ENCODE data around the gene SLC9A7. TPM values are rescaled to one million over a fixed set of nuclear protein-coding genes. Genes with fewer than 3 reads are reported as not detected.

The SLC9A7 gene
- total and polyA plus RNA-seq, 2 of the 13 experiments (the other 11 are each of a cell fraction or from before 2014, with no cell fraction given): 5.8 to 7.2 TPM

DNA sequence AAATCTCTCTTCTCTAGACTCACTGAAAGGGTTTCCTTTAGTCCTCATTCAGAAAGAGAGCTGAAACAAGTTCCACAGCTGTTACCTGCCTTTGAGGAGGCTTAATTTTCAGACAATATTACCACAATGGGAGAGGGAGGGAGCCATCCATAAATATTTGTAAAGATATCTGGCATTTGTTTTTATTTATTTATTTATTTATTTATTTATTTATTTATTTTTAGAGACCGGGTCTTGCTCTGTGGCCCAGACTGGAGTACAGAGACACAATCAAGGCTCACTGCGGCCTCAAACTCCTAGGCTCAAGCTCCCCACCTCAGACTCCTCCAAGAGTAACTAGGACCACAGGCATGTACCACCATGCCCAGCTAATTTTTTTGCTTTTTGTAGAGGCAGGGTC lies 80.7 kb downstream of the SLC9A7 start (continued):
- TF ChIP-seq, protein P1, sequence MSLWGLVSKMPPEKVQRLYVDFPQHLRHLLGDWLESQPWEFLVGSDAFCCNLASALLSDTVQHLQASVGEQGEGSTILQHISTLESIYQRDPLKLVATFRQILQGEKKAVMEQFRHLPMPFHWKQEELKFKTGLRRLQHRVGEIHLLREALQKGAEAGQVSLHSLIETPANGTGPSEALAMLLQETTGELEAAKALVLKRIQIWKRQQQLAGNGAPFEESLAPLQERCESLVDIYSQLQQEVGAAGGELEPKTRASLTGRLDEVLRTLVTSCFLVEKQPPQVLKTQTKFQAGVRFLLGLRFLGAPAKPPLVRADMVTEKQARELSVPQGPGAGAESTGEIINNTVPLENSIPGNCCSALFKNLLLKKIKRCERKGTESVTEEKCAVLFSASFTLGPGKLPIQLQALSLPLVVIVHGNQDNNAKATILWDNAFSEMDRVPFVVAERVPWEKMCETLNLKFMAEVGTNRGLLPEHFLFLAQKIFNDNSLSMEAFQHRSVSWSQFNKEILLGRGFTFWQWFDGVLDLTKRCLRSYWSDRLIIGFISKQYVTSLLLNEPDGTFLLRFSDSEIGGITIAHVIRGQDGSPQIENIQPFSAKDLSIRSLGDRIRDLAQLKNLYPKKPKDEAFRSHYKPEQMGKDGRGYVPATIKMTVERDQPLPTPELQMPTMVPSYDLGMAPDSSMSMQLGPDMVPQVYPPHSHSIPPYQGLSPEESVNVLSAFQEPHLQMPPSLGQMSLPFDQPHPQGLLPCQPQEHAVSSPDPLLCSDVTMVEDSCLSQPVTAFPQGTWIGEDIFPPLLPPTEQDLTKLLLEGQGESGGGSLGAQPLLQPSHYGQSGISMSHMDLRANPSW (CRISPR knock-in tag; IDR thresholded peaks at IDR 0.05; ENCODE audit: borderline replicate concordance): no peak
- TF ChIP-seq, protein P2, sequence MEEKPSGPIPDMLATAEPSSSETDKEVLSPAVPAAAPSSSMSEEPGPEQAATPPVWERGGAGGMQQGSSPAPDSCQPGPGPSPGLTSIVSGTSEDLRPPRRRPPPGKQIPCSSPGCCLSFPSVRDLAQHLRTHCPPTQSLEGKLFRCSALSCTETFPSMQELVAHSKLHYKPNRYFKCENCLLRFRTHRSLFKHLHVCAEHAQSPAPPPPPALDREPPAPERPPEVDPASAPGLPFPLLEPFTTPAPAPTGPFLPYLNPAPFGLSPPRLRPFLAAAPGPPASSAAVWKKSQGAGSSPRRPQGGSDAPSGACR (CRISPR knock-in tag; IDR thresholded peaks at IDR 0.05): no peak
- TF ChIP-seq ZNF616 (CRISPR knock-in tag; IDR thresholded peaks at IDR 0.05; ENCODE audit: low read depth) (no peak), MED1 (CRISPR knock-in tag; IDR thresholded peaks at IDR 0.05) (no peak), ZNF34 (CRISPR knock-in tag; IDR thresholded peaks at IDR 0.05; ENCODE audit: borderline replicate concordance) (no peak), NCOR1 (IDR thresholded peaks at IDR 0.05; ENCODE audit: borderline replicate concordance, low read length) (no peak)

DNA sequence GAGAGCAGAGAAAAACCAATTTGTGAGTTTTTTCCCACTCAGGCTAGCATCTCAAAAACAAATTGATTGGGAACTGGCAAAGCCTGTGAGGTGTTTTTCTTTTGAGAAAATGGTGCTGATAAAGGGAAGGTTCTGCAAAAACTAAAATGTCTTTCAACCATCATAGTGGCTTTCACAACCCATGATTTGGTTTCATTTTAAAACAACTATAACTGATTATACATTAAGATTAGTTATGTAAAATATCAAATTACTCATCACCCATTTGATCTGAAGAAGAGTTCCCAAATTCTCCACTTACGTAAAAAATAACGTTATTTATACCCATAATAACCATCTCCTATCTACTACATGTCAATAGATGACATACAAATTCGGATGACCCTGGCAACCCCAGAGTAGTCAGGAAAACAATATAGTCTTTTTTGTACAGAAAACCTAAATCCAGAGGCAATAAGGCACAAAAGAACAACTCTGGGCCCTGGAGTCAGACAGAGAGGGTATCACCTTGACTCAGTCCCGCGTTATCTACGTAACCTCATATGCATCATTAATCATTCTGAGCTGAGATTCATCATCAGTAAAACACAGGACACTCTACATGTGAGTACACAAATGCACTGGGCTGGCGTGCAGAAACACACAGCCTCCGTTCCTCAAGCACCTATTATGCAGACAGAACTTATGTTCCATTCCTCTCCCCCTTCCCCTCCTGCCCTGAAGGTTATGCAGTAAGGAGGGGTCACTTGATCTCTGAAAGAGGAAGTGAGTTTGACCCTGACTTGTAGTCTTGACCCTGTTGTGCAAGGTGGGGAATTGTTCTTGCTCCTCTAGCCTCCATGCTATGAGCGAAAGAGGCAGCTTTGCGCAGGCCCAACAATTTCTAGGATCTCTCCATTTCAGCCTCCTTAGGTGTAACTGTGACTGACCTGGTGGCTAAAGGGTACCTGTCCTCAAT lies 82.2 kb downstream of the SLC9A7 start:
- Histone ChIP-seq H2AFZ (ENCODE audit: low read length) (no peak overlapping the region), H3K4me1 (ENCODE audit: insufficient read depth, low read length) (no peaks in the 10 kb centered on the region), H3K9me3 (ENCODE audit: low read length) (no peaks in the 10 kb centered on the region), H3K4me2 (ENCODE audit: low read depth, low read length) (no peak overlapping the region), H3K36me3 (replicated peaks in 1 of 2; ENCODE audit: control insufficient read depth in 1 of 2, insufficient read depth in 2 of 2, low read length in 2 of 2) (peaks cover 0 to 8% of the 10 kb centered on the region in 2 experiments; a peak in 1 of 5 replicates), H3K9ac (ENCODE audit: insufficient read depth, low read depth, low read length) (no peak overlapping the region), H3K27ac (ENCODE audit: extremely low read length, insufficient read depth, low read length) (no peak overlapping the region), H3K27me3 (ENCODE audit: control insufficient read depth in 1 of 2, insufficient read depth in 2 of 2, low read length in 2 of 2) (no peaks in the 10 kb centered on the region), H3K4me3 (replicated peaks in 1 of 3; ENCODE audit: insufficient read depth in 1 of 3, low read depth in 2 of 3, low read length in 3 of 3) (no peak overlapping the region), H4K20me1 (ENCODE audit: insufficient read depth, low read length) (no peaks in the 10 kb centered on the region), H3K79me2 (ENCODE audit: insufficient read depth, low read length) (no peaks in the 10 kb centered on the region)
- FAIRE-seq: no peak
- in situ Hi-C loops (cut with HindIII; ENCODE audit: extremely low pct_ligation_motif_present, low pct_unique_long_range_greater_than_20kb): no loop called here
- intact Hi-C loops (cut with micrococcal nuclease; ENCODE audit: unreplicated experiment): no loop called here
- ChIA-PET CTCF (ENCODE audit: low intra/inter-chr PET ratio, low total read pairs) (no interaction called here), POLR2A (no interaction called here)
- no TSS peak for BruUV-seq (replicated peaks)
- 96% methylated on average over 6 of the region's 10 CpGs for WGBS (ENCODE audit: low lambda C conversion rate)
- DNase-seq (ENCODE audit: low spot score): no peak
- ATAC-seq: no peak
- no peak for TF ChIP-seq ZNF124 (CRISPR knock-in tag; IDR thresholded peaks at IDR 0.05)
- TF ChIP-seq, protein P3, sequence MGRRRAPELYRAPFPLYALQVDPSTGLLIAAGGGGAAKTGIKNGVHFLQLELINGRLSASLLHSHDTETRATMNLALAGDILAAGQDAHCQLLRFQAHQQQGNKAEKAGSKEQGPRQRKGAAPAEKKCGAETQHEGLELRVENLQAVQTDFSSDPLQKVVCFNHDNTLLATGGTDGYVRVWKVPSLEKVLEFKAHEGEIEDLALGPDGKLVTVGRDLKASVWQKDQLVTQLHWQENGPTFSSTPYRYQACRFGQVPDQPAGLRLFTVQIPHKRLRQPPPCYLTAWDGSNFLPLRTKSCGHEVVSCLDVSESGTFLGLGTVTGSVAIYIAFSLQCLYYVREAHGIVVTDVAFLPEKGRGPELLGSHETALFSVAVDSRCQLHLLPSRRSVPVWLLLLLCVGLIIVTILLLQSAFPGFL (CRISPR knock-in tag; IDR thresholded peaks at IDR 0.05): no peak
- TF ChIP-seq, protein P4, sequence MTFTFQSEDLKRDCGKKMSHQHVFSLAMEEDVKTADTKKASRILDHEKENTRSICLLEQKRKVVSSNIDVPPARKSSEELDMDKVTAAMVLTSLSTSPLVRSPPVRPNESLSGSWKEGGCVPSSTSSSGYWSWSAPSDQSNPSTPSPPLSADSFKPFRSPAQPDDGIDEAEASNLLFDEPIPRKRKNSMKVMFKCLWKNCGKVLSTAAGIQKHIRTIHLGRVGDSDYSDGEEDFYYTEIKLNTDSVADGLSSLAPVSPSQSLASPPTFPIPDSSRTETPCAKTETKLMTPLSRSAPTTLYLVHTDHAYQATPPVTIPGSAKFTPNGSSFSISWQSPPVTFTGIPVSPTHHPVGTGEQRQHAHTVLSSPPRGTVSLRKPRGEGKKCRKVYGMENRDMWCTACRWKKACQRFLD (CRISPR knock-in tag; IDR thresholded peaks at IDR 0.05; ENCODE audit: borderline replicate concordance): no peak
- no peak for TF ChIP-seq MXI1 (IDR thresholded peaks at IDR 0.05; ENCODE audit: borderline replicate concordance, low read depth, low read length)
- TF ChIP-seq REXO4 (CRISPR knock-in tag; IDR thresholded peaks at IDR 0.05; ENCODE audit: borderline replicate concordance): no peak
- TF ChIP-seq ZNF75D (CRISPR knock-in tag; IDR thresholded peaks at IDR 0.05; ENCODE audit: borderline replicate concordance): no peak
- no peak for TF ChIP-seq ZNF260 (CRISPR knock-in tag; IDR thresholded peaks at IDR 0.05; ENCODE audit: borderline replicate concordance, low read depth)
- no peak for TF ChIP-seq ZNF335 (CRISPR knock-in tag; IDR thresholded peaks at IDR 0.05)
- TF ChIP-seq ZNF441 (CRISPR knock-in tag; IDR thresholded peaks at IDR 0.05; ENCODE audit: borderline replicate concordance): no peak
- no peak for TF ChIP-seq KDM2A (CRISPR knock-in tag; IDR thresholded peaks at IDR 0.05; ENCODE audit: borderline replicate concordance, low read depth)

All from HepG2 (cell line).